Uterus (tissue), 2 donors: ENCODE results near the gene SLC38A7.

Source experiments
- POLR2A ChIP-seq, 2 donors: fragments of 450-650 bp; IDR thresholded peaks; one replicate each; pipeline ENCODE4 v1.6.1; 2016; ENCODE audit warnings: antibody characterized with exemption in 2 of 2, mild to moderate bottlenecking in 1 of 2, moderate library complexity in 1 of 2
- TF ChIP-seq, protein P1 (sequence below), 4 experiments: fragments of 200-600 bp in 2 of 4; fragments of 450-650 bp in 2 of 4; sonication (generic) in 2 of 4; IDR thresholded peaks; one replicate each; pipeline ENCODE4 v1.5.1; 2016 to 2019; ENCODE audit warnings: antibody characterized with exemption in 4 of 4, mild to moderate bottlenecking in 2 of 4, moderate library complexity in 1 of 4

- TF ChIP-seq, protein P1, sequence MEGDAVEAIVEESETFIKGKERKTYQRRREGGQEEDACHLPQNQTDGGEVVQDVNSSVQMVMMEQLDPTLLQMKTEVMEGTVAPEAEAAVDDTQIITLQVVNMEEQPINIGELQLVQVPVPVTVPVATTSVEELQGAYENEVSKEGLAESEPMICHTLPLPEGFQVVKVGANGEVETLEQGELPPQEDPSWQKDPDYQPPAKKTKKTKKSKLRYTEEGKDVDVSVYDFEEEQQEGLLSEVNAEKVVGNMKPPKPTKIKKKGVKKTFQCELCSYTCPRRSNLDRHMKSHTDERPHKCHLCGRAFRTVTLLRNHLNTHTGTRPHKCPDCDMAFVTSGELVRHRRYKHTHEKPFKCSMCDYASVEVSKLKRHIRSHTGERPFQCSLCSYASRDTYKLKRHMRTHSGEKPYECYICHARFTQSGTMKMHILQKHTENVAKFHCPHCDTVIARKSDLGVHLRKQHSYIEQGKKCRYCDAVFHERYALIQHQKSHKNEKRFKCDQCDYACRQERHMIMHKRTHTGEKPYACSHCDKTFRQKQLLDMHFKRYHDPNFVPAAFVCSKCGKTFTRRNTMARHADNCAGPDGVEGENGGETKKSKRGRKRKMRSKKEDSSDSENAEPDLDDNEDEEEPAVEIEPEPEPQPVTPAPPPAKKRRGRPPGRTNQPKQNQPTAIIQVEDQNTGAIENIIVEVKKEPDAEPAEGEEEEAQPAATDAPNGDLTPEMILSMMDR (IDR thresholded peaks at IDR 0.05): no peak
- no peak for TF ChIP-seq POLR2A (IDR thresholded peaks at IDR 0.05)
These were observed 27.7 kb downstream of the SLC38A7 start for GRCh38 chr16:58656899-58657298.
